GM03348 (cell line): ENCODE results near the gene CACNA2D1.
A peak's percentile ranks its signal among the peaks of the same experiment; 100 is the strongest.
"Not testable (repeated sequence)": the region's sequence is repeated elsewhere in the genome, so short reads cannot be mapped to it uniquely, and the experiment has no call there.

Experiments
- DNase-seq: peaks from one replicate; pipeline ENCODE4 v3.0.0; 2012; ENCODE audit warnings: low spot score

Gene CACNA2D1

GRCh38 chr7:82434275-82435022 is 9.1 kb downstream of the CACNA2D1 start:
- DNase-seq = no peak

GRCh38 chr7:82433507-82433906 is 10.1 kb downstream of the CACNA2D1 start:
- no peak for DNase-seq

- DNase-seq = not testable (repeated sequence)
Observed at GRCh38 chr7:82432743-82433142, 10.8 kb downstream of the CACNA2D1 start.

GRCh38 chr7:82430500-82431465 is 12.8 kb downstream of the CACNA2D1 start:
- peak; percentile 30 for DNase-seq

GRCh38 chr7:82429408-82429807 is 14.2 kb downstream of the CACNA2D1 start:
- no peak for DNase-seq

GRCh38 chr7:82428186-82428961 is 15.2 kb downstream of the CACNA2D1 start:
- peak; percentile 43 for DNase-seq

- no peak for DNase-seq
Observed at GRCh38 chr7:82423446-82423845, 20.1 kb downstream of the CACNA2D1 start.

GRCh38 chr7:82419200-82419599 is 24.4 kb downstream of the CACNA2D1 start:
- DNase-seq = no peak

GRCh38 chr7:82417898-82418297 is 25.7 kb downstream of the CACNA2D1 start:
- DNase-seq = no peak

GRCh38 chr7:82416402-82416801 is 27.2 kb downstream of the CACNA2D1 start:
- DNase-seq = no peak

- no peak for DNase-seq
Observed at GRCh38 chr7:82414389-82414788, 29.2 kb downstream of the CACNA2D1 start.

- DNase-seq = no peak
Observed at GRCh38 chr7:82413237-82413636, 30.3 kb downstream of the CACNA2D1 start.

GRCh38 chr7:82411732-82412131 is 31.8 kb downstream of the CACNA2D1 start:
- DNase-seq = no peak

- no peak for DNase-seq
Observed at GRCh38 chr7:82410461-82410860, 33.1 kb downstream of the CACNA2D1 start.

- DNase-seq = no peak
Observed at GRCh38 chr7:82406937-82407336, 36.6 kb downstream of the CACNA2D1 start.

- no peak for DNase-seq
Observed at GRCh38 chr7:82405301-82405700, 38.3 kb downstream of the CACNA2D1 start.

GRCh38 chr7:82404652-82405051 is 38.9 kb downstream of the CACNA2D1 start:
- no peak for DNase-seq

- no peak for DNase-seq
Observed at GRCh38 chr7:82404094-82404493, 39.5 kb downstream of the CACNA2D1 start.

- DNase-seq = no peak
Observed at GRCh38 chr7:82397879-82398524, 45.6 kb downstream of the CACNA2D1 start.

- DNase-seq = no peak
Observed at GRCh38 chr7:82396343-82396742, 47.2 kb downstream of the CACNA2D1 start.

- DNase-seq = no peak
Observed at GRCh38 chr7:82395147-82395546, 48.4 kb downstream of the CACNA2D1 start.

- DNase-seq = no peak
Observed at GRCh38 chr7:82393840-82394220, 49.7 kb downstream of the CACNA2D1 start.
